Large intestine (tissue), 3 donors: Measurements from ENCODE around the gene COL4A2. TPM values are rescaled to one million over a fixed set of nuclear protein-coding genes. Genes with fewer than 3 reads are reported as not detected.

Source experiments
- DNase-seq, 2 donors: peaks; one replicate each; pipeline versions ENCODE4 v3.0.0 to v3.0.0-alpha.2; 2013
- H3K27ac ChIP-seq: one replicate; pipeline ENCODE4 v1.5.1; 2013; ENCODE audit warnings: low read length
- H3K27me3 ChIP-seq: 2 replicates; pipeline ENCODE4 v1.6.1; 2013; ENCODE audit warnings: low read length; ENCODE audit not compliant: control insufficient read depth, insufficient read depth
- H3K36me3 ChIP-seq: 2 replicates; pipeline ENCODE4 v1.6.1; 2013; ENCODE audit warnings: low read length; ENCODE audit not compliant: control insufficient read depth, insufficient read depth
- H3K4me1 ChIP-seq: one replicate; pipeline ENCODE4 v1.6.1; 2013; ENCODE audit warnings: low read length; ENCODE audit not compliant: control insufficient read depth, insufficient read depth
- H3K4me3 ChIP-seq: one replicate; pipeline ENCODE4 v1.5.1; 2013; ENCODE audit warnings: low read length
- H3K9me3 ChIP-seq: one replicate; pipeline ENCODE4 v1.6.1; 2013; ENCODE audit warnings: mild to moderate bottlenecking, low read depth, low read length, moderate library complexity; ENCODE audit not compliant: control insufficient read depth
- WGBS: methylation state at CpG from one replicate; pipeline ENCODE4 v1.1.5; 2013; ENCODE audit warnings: low lambda C conversion rate; ENCODE audit not compliant: insufficient coverage; 5-methylcytosine and 5-hydroxymethylcytosine counted together
- polyA plus RNA-seq: library from polyadenylated mRNA; unstranded; fragments of 120-200 nt; gene quantifications from one replicate; pipeline ENCODE4 v1.2.1, GENCODE V29; 2013

The COL4A2 gene
- polyA plus RNA-seq, 1 donor, result 164 TPM

DNA sequence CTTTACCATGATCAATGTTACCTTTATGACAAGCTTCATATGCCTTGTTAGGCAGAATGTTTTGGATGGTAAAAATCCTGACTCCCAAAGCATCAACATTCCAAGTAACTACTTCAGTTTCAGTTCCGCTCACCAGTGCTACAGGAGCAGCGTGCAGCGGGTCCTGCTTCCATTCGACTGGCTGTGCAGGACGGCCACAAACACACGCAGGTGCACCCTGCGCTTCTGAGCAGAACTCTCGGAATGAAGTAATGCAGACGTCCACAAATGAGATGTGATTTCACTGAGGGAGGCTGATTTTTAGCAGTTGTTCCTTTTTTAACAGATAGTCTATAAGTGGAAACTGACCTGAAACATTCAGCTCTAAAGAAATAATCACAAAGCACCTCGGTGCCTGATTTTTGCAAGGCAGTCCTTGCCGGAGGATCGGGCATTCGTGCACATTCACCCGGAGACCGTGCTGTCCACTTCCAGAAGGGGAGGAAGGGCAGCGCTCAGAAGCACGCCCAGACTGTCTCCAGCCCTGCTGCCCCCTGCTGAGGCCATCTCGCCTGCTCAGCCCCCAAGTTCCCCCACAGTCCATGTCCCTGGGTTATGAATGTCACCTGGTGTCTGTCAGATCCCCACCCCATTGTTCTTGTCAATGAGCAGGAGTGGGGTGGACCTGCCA, 168.6 kb downstream of the COL4A2 start:
- Histone ChIP-seq H3K36me3 (peaks cover 78% of the 10 kb centered on the region), H3K4me1 (no peaks in the 10 kb centered on the region), H3K9me3 (no peaks in the 10 kb centered on the region), H3K27me3 (no peaks in the 10 kb centered on the region), H3K27ac (no peak overlapping the region), H3K4me3 (no peak overlapping the region)
- WGBS, result no CpG with 5 or more reads among the region's 18 CpGs
- DNase-seq, result no peak

DNA sequence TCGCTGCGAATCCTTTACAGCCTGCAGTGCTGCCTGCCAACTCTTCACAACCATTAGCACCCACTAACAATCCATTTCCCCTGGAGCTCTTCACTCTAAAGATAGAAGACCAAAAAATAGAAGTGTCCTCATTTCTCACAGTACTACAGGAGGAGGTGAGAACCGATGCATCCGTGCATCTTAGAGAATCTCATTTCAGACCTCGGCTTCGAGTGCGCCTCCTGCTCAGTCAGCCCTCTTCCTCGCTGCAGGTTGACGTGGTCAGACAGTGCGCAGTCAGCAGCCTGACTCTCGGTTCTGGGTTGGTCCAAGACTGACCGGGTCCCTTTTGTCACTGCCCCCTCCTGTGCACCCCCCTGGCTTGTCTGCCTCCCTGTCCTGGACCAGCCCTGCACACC, 169.1 kb downstream of the COL4A2 start:
- WGBS, result no CpG with 5 or more reads among the region's 12 CpGs
- Histone ChIP-seq H3K4me3 (no peak overlapping the region), H3K4me1 (no peaks in the 10 kb centered on the region), H3K27ac (no peak overlapping the region), H3K27me3 (no peaks in the 10 kb centered on the region), H3K36me3 (peaks cover 73% of the 10 kb centered on the region), H3K9me3 (no peaks in the 10 kb centered on the region)
- no peak for DNase-seq

DNA sequence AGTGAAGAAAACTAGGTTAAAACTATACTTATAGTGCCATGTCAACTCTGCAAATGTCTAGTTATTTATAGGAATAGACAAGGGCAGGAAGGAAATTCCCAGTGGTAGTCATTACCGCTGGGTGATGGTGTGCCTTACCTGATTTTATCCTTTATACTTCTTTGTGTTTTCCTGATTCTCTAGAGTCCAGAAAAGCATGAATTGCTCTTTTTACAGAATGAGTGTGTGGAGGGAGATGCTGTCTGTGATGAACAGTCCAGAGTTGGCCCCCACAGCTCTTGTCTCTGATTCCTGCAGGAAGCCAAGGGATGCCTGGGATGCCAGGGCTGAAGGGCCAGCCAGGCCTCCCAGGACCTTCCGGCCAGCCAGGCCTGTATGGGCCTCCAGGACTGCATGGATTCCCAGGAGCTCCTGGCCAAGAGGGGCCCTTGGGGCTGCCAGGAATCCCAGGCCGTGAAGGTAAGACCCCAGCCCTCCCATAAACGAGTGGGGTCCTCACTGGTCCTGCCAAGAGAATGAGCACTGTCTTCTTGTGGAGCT, 170.7 kb downstream of the COL4A2 start:
- Histone ChIP-seq H3K4me1 (no peaks in the 10 kb centered on the region), H3K27ac (no peak overlapping the region), H3K4me3 (no peak overlapping the region), H3K27me3 (no peaks in the 10 kb centered on the region), H3K36me3 (peaks cover 72% of the 10 kb centered on the region), H3K9me3 (no peaks in the 10 kb centered on the region)
- no peak for DNase-seq
- no CpG with 5 or more reads among the region's 4 CpGs for WGBS

DNA sequence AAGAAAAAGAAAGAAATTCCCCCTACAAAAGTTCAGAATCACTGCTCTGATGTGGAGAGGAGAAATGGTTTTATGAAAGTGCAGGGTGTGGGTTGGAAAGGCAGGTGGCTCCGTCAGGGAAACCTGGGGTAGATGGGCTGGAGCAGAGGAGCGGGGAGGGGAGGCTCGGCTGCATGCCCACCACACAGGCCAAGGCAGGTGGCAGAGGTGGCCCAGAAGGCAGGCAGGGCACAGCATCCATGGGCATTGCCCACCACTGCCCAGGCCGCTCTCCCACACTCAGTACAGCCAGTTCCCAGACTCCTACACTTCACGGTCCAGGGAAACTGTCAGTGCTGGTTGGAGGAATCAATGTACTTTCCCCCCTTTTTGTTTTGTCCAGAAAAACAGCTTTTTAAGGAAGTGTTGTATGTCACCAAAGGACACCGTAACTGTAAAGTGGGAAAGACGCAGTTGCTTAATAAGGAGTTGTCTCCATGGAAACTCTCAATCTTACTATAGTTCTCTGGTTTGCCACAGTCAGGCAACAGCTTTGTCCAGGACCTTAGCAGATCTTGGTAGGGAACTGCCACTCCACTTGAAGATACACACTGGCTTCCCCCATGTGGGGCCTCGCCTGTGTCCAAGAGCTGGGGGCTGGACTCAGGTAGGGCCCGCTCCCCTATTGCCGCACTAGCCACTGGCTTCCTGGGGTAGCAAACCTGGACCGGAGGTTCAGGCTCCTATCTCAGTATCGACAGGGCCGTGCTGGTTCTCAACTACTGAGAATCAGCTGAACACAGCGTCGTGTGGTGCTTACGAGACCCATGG, 171.5 kb downstream of the COL4A2 start:
- no peak overlapping the region for H3K27ac ChIP-seq
- WGBS, result no CpG with 5 or more reads among the region's 16 CpGs
- H3K9me3 ChIP-seq, result no peaks in the 10 kb centered on the region
- DNase-seq, result no peak
- H3K27me3 ChIP-seq, result no peaks in the 10 kb centered on the region
- no peaks in the 10 kb centered on the region for H3K4me1 ChIP-seq
- peaks cover 72% of the 10 kb centered on the region for H3K36me3 ChIP-seq
- H3K4me3 ChIP-seq, result no peak overlapping the region

DNA sequence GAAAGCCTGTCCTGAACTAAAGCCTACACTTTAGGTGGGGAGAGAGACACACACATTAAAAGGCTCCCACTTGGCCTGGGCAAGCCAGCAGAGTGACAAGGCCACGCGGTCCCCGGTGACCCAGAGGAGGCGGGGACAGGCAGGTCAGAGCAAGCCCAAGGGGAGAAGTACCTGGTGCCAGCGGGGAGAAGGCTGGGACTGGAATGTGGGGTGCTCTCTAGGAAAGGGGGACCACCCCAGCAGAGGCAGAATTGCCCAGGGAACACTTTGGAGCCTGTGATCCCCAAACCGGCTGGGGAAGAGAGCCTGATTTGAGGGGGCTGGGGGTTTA, 172.1 kb downstream of the COL4A2 start:
- Histone ChIP-seq H3K4me3 (no peak overlapping the region), H3K27me3 (no peaks in the 10 kb centered on the region), H3K36me3 (peaks cover 67% of the 10 kb centered on the region), H3K4me1 (no peaks in the 10 kb centered on the region), H3K9me3 (no peaks in the 10 kb centered on the region), H3K27ac (no peak overlapping the region)
- WGBS, result no CpG with 5 or more reads among the region's 6 CpGs
- no peak for DNase-seq

DNA sequence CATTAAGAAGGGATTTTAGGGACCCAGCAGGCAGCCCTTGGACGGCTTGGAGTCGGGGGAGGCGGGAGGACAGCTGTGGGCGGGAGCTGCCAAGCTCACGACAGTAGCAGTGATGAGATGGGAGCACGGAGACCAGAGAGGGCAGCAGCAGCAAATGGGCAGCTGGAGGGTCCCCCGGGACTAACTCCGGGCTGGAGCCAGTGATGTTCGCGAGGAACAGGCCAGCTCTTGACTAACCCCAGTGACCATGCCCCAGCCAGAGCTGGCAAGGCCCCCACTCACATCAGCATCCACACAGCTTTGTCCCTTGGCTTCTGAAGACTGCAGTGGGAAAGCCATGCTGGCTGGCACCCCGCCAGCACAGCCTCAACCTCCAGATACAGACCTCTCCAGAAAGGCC, 172.6 kb downstream of the COL4A2 start:
- H3K36me3 ChIP-seq, result peaks cover 72% of the 10 kb centered on the region
- no peaks in the 10 kb centered on the region for H3K4me1 ChIP-seq
- DNase-seq, result no peak
- WGBS, result no CpG with 5 or more reads among the region's 11 CpGs
- H3K9me3 ChIP-seq, result no peaks in the 10 kb centered on the region
- H3K27me3 ChIP-seq, result no peaks in the 10 kb centered on the region
- no peak overlapping the region for H3K27ac ChIP-seq
- H3K4me3 ChIP-seq, result no peak overlapping the region

DNA sequence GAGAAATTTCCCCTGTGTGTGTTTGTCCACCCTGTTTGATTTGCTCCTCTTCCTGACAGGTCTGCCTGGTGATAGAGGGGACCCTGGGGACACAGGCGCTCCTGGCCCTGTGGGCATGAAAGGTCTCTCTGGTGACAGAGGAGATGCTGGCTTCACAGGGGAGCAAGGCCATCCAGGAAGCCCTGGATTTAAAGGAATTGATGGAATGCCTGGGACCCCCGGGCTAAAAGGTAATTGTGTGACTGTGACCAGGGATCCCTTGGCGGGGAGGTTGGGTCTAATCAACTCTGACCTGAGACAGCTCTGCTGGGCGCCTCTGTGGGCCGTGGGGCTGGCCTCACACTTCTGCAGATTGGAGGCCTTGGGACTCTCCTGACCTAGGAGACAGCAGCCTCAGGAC, 173.1 kb downstream of the COL4A2 start:
- no CpG with 5 or more reads among the region's 5 CpGs for WGBS
- no peaks in the 10 kb centered on the region for H3K4me1 ChIP-seq
- H3K4me3 ChIP-seq, result no peak overlapping the region
- peaks cover 71% of the 10 kb centered on the region for H3K36me3 ChIP-seq
- H3K9me3 ChIP-seq, result no peaks in the 10 kb centered on the region
- no peaks in the 10 kb centered on the region for H3K27me3 ChIP-seq
- H3K27ac ChIP-seq, result no peak overlapping the region
- DNase-seq, result no peak

DNA sequence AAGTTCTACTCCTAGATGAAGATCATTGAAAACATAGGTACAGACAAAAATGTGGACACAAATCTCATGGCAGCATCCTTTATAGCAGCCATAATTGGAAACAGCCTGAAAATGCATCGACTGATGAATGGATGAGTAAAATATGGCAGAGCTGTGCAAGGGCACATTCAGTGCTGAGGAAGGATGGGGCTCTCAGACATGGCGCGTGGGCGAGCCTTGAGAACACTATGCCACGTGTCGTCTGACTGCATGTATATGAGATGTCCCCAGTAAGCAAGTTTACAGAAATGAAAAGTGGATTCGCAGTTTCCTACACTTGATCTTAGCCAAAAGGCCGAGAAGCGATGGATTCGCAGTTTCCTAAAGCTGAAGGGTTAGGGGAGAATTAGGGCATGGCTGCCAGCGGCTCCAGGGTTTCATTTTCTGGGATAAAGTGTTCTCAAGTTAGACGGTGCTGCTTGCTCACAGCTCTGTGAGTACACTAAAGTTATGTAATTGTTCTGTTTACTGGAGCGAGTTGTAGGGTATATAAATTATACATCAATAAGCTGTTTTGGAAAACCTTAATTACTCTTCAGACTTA, 176.4 kb downstream of the COL4A2 start:
- no peaks in the 10 kb centered on the region for H3K27me3 ChIP-seq
- no peak overlapping the region for H3K4me3 ChIP-seq
- no peak overlapping the region for H3K27ac ChIP-seq
- H3K36me3 ChIP-seq, result peaks cover 61% of the 10 kb centered on the region
- WGBS, result 100% methylated on average over 2 of the region's 13 CpGs
- no peaks in the 10 kb centered on the region for H3K9me3 ChIP-seq
- DNase-seq, result no peak
- no peaks in the 10 kb centered on the region for H3K4me1 ChIP-seq

DNA sequence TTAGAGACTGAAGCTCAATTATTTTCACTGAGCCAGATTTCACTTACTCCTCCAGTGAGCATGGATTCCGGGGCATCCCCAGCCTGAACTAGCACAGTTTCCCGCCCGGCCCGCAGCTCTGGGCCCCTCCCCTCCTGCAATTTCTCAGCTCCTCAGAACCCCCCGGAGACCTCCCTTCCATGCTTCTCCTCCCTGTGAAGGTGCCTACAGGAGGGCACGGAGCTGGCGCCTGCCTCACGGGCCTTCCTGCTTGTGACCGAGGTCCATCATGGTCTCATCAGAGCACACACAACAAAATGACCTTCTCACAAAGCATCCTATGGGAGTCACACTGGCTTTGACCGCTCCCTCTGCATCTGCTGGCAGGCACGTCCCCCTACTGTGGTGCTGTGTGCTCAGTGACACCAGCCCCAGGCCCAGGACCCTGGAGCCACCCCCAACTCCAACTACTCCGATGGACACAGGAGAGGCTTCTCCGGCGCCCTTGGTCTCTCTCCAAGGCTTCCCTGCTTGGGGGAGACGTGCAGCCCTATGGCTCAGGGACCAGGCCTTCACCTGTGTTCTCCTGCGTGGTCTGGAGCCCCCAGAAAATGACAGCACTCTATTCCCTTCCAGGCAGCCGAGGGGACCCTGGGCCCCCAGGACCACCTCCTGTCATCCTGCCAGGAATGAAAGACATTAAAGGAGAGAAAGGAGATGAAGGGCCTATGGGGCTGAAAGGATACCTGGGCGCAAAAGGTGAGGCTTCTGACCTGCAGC, 177.4 kb downstream of the COL4A2 start:
- no peaks in the 10 kb centered on the region for H3K4me1 ChIP-seq
- DNase-seq, result no peak
- H3K27me3 ChIP-seq, result no peaks in the 10 kb centered on the region
- no peak overlapping the region for H3K4me3 ChIP-seq
- H3K36me3 ChIP-seq, result peaks cover 58% of the 10 kb centered on the region
- no peak overlapping the region for H3K27ac ChIP-seq
- WGBS, result no CpG with 5 or more reads among the region's 18 CpGs
- no peaks in the 10 kb centered on the region for H3K9me3 ChIP-seq

DNA sequence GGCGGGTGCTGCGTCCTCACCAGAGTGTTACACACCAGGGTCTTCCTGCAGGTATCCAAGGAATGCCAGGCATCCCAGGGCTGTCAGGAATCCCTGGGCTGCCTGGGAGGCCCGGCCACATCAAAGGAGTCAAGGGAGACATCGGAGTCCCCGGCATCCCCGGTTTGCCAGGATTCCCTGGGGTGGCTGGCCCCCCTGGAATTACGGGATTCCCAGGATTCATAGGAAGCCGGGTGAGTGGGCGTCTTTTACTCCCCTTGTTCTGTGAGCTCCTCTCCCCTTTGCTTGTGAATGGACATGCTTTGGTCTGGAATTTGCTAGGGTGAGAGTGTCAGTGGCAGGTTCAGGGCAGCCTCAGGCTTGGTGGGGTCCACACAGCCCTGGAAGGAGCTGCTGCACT, 178.5 kb downstream of the COL4A2 start:
- DNase-seq, result no peak
- H3K36me3 ChIP-seq, result peaks cover 56% of the 10 kb centered on the region
- no peaks in the 10 kb centered on the region for H3K27me3 ChIP-seq
- H3K4me3 ChIP-seq, result no peak overlapping the region
- no CpG with 5 or more reads among the region's 9 CpGs for WGBS
- H3K27ac ChIP-seq, result no peak overlapping the region
- H3K4me1 ChIP-seq, result no peaks in the 10 kb centered on the region
- H3K9me3 ChIP-seq, result no peaks in the 10 kb centered on the region
